Thymus (tissue), 11 donors: ENCODE measurements around the gene CBLN3. TPM values are rescaled to one million over a fixed set of nuclear protein-coding genes. Genes with fewer than 3 reads are reported as not detected.
"Not testable (repeated sequence)": the region's sequence is repeated elsewhere in the genome, so short reads cannot be mapped to it uniquely, and the experiment has no call there.

Source experiments
- DNase-seq, 9 donors: peaks; one replicate each; pipeline ENCODE4 v3.0.0-alpha.2; 2013; ENCODE audit warnings: low spot score in 9 of 9, low read depth in 6 of 9, missing footprints in 1 of 9
- H3K27ac ChIP-seq, 2 donors: one replicate each; pipeline ENCODE4 v1.5.1; 2013; ENCODE audit warnings: control low read depth in 1 of 2, low read depth in 1 of 2, low read length in 1 of 2, mild to moderate bottlenecking in 1 of 2, moderate library complexity in 1 of 2
- H3K27me3 ChIP-seq, 2 donors: one replicate each; pipeline ENCODE4 v1.5.1; 2013; ENCODE audit warnings: low read length in 1 of 2; ENCODE audit not compliant: control insufficient read depth in 2 of 2, insufficient read depth in 1 of 2
- H3K36me3 ChIP-seq, 2 donors: one replicate each; pipeline ENCODE4 v1.5.1; 2013; ENCODE audit warnings: low read length in 1 of 2, mild to moderate bottlenecking in 1 of 2, moderate library complexity in 1 of 2; ENCODE audit not compliant: control insufficient read depth in 2 of 2, insufficient read depth in 2 of 2
- H3K4me1 ChIP-seq, 2 donors: one replicate each; pipeline ENCODE4 v1.5.1; 2013; ENCODE audit warnings: low read length in 2 of 2; ENCODE audit not compliant: control insufficient read depth in 2 of 2, insufficient read depth in 2 of 2
- H3K4me3 ChIP-seq, 2 donors: one replicate each; pipeline ENCODE4 v1.5.1; 2013; ENCODE audit warnings: low read length in 2 of 2, control low read depth in 1 of 2, mild to moderate bottlenecking in 1 of 2
- H3K9me3 ChIP-seq, 2 donors: one replicate each; pipeline ENCODE4 v1.5.1; 2013; ENCODE audit warnings: low read length in 1 of 2, mild to moderate bottlenecking in 1 of 2; ENCODE audit not compliant: control insufficient read depth in 2 of 2, insufficient read depth in 1 of 2
- WGBS: extraction: QIAGEN DNeasy Blood & Tissue Kit; methylation state at CpG from one replicate; pipeline ENCODE4 v1.1.7; 2013; 5-methylcytosine and 5-hydroxymethylcytosine counted together
- polyA plus RNA-seq: library from polyadenylated mRNA; stranded (reverse); fragments of 200-250 nt; gene quantifications from one replicate; pipeline ENCODE4 v1.2.3, GENCODE V29; 2013
- total RNA-seq: library from RNA; stranded (reverse); fragments of 120-200 nt; gene quantifications from one replicate; pipeline ENCODE4 v1.2.4, GENCODE V29; 2013
- donor health status: healthy.

The CBLN3 gene
- total and polyA plus RNA-seq, 2 donors: 2.8 to 9.5 TPM

DNA sequence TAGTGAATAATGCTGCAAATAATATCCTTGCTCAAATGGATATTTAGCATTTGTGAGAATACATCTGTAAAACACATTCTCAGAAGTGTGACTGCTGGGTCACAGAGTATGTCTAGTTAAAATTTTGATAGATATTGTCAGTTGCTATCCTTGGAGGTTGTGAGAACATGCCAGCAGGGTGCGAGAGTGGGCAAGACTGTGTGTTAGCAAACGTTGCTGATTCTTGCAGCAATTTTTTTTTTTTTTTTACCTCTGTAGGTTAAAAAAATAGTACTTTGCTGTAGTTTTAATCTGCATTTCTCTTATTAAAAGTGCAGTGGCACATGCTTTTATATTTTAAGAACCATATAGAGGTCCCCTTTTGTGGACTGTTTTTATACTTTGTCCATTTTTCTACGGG, 35.2 kb downstream of the CBLN3 start:
- Histone ChIP-seq H3K27me3 (peaks cover 0 to 5% of the 10 kb centered on the region in 2 donors), H3K27ac (no peak overlapping the region), H3K4me3 (no peak overlapping the region), H3K4me1 (peaks cover 3 to 24% of the 10 kb centered on the region in 2 donors), H3K36me3 (no peaks in the 10 kb centered on the region), H3K9me3 (no peaks in the 10 kb centered on the region)
- 49% methylated on average over 3 of the region's 3 CpGs for WGBS
- DNase-seq: no peak

GRCh38 chr14:24392325-24393091, 37.0 kb downstream of the CBLN3 start:
- Histone ChIP-seq H3K4me1 (peaks cover 0 to 12% of the 10 kb centered on the region in 2 donors), H3K4me3 (no peak overlapping the region), H3K36me3 (no peaks in the 10 kb centered on the region), H3K27ac (no peak overlapping the region), H3K9me3 (no peaks in the 10 kb centered on the region), H3K27me3 (no peaks in the 10 kb centered on the region)
- DNase-seq: no peak
- 89% methylated on average over 8 of the region's 8 CpGs for WGBS

- H3K9me3 ChIP-seq: no peaks in the 10 kb centered on the region
- peaks cover 0 to 3% of the 10 kb centered on the region in 2 donors for H3K4me1 ChIP-seq
- 54% methylated on average over 6 of the region's 6 CpGs for WGBS
- no peak overlapping the region for H3K4me3 ChIP-seq
- no peaks in the 10 kb centered on the region for H3K36me3 ChIP-seq
- no peak overlapping the region for H3K27ac ChIP-seq
- no peak for DNase-seq
- no peaks in the 10 kb centered on the region for H3K27me3 ChIP-seq
These were observed 38.6 kb downstream of the CBLN3 start for GRCh38 chr14:24390701-24391468.

- Histone ChIP-seq H3K27me3 (no peaks in the 10 kb centered on the region), H3K27ac (no peak overlapping the region), H3K9me3 (no peaks in the 10 kb centered on the region), H3K4me1 (no peaks in the 10 kb centered on the region), H3K4me3 (no peak overlapping the region), H3K36me3 (no peaks in the 10 kb centered on the region)
- DNase-seq: no peak
- WGBS: 90% methylated on average over 11 of the region's 11 CpGs
These were observed 40.1 kb downstream of the CBLN3 start for GRCh38 chr14:24389226-24389848.

GRCh38 chr14:24388474-24389179, 40.8 kb downstream of the CBLN3 start:
- 96% methylated on average over 2 of the region's 2 CpGs for WGBS
- Histone ChIP-seq H3K27ac (no peak overlapping the region), H3K36me3 (no peaks in the 10 kb centered on the region), H3K4me1 (no peaks in the 10 kb centered on the region), H3K27me3 (no peaks in the 10 kb centered on the region), H3K9me3 (no peaks in the 10 kb centered on the region), H3K4me3 (no peak overlapping the region)
- DNase-seq: no peak

DNA sequence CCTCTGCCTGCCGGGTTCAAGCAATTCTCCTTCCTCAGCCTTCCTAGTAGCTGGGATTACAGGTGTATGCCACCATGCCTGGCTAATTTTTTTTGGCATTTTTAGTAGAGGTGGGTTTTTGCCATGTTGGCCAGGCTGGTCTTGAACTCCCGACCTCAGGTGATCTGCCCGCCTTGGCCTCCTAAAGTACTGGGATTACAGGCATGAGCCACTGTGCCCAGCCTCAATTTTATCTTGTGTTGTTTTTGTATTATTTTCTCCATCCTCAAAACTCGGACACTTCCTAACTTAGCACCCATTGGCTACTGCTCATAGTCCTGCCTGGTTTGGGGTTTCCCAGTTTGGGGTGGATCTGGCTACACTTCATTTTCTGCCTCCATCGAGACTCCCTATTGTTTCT, 41.9 kb downstream of the CBLN3 start:
- H3K4me1 ChIP-seq, H3K36me3 ChIP-seq, H3K27ac ChIP-seq, H3K4me3 ChIP-seq, H3K27me3 ChIP-seq, H3K9me3 ChIP-seq, DNase-seq: not testable (repeated sequence)
- WGBS: 97% methylated on average over 5 of the region's 5 CpGs

DNA sequence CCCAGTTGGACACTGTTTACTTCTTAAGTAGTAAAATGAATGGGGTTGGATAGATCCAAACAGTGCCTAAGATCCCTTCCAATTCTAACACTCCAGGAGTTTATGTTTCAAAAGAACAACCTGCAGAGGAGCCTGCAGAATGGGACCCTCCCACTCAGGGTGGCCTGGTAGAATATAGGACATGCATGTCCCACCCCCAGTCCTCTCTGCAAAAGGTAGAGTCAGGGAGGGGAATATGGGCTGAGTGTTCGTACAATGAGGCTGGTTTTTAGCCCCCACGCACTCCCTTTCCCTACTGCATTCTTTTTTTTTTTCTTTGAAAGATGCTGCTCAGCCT, 42.5 kb downstream of the CBLN3 start:
- Histone ChIP-seq H3K9me3 (no peaks in the 10 kb centered on the region), H3K4me3 (no peak overlapping the region), H3K27ac (no peak overlapping the region), H3K4me1 (no peaks in the 10 kb centered on the region), H3K27me3 (no peaks in the 10 kb centered on the region), H3K36me3 (no peaks in the 10 kb centered on the region)
- DNase-seq: no peak
- WGBS: 94% methylated on average over 2 of the region's 2 CpGs

- Histone ChIP-seq H3K4me1 (no peaks in the 10 kb centered on the region), H3K36me3 (no peaks in the 10 kb centered on the region), H3K4me3 (no peak overlapping the region), H3K27me3 (no peaks in the 10 kb centered on the region), H3K27ac (no peak overlapping the region), H3K9me3 (no peaks in the 10 kb centered on the region)
- 90% methylated on average over 4 of the region's 4 CpGs for WGBS
- no peak for DNase-seq
These were observed 43.9 kb downstream of the CBLN3 start for GRCh38 chr14:24385524-24385923.

DNA sequence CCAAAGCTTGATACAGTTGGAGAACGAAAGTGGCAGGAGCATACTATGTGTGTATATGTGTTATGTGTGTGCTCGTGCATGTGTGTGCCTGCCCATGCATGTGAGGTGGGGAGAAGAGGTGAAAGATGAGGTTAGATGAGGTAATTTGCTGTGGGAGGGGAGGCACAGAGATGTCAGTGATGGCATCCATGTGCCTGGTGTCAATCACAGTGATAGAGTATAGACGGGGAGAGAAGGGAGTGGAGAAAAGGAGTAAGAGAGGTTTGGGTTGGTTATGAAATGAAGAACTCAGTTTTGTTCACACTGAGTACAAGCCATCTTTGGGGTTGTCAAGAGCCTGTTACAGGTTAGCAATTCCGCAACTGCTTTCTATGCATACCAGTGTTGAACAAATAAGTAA, 45.3 kb downstream of the CBLN3 start:
- no peaks in the 10 kb centered on the region for H3K4me1 ChIP-seq
- H3K27ac ChIP-seq: no peak overlapping the region
- H3K27me3 ChIP-seq: no peaks in the 10 kb centered on the region
- no peak for DNase-seq
- no peak overlapping the region for H3K4me3 ChIP-seq
- no peaks in the 10 kb centered on the region for H3K9me3 ChIP-seq
- no peaks in the 10 kb centered on the region for H3K36me3 ChIP-seq
- 96% methylated on average over 4 of the region's 4 CpGs for WGBS
